GM21423 (cell line): ENCODE data around the gene KCTD21.
"Not testable (repeated sequence)": the region's sequence is repeated elsewhere in the genome, so short reads cannot be mapped to it uniquely, and the experiment has no call there.

Source experiments
- ATAC-seq: cut with Tn5 transposase; IDR thresholded peaks from one replicate; pipeline ENCODE4 v1.9.1; 2021; ENCODE audit warnings: mild to moderate bottlenecking, moderate library complexity; ENCODE audit not compliant: unreplicated experiment

The KCTD21 gene

GRCh38 chr11:78179459-78180071 lies 8.9 kb downstream of the KCTD21 start:
- ATAC-seq: no peak

GRCh38 chr11:78177216-78177615 lies 11.2 kb downstream of the KCTD21 start:
- no peak for ATAC-seq

GRCh38 chr11:78176605-78177141 lies 11.8 kb downstream of the KCTD21 start:
- no peak for ATAC-seq

- not testable (repeated sequence) for ATAC-seq
Observed at GRCh38 chr11:78175862-78176261, 12.6 kb downstream of the KCTD21 start.

GRCh38 chr11:78171951-78172350 lies 16.5 kb downstream of the KCTD21 start:
- ATAC-seq: no peak

- no peak for ATAC-seq
Observed at GRCh38 chr11:78170874-78171549, 17.4 kb downstream of the KCTD21 start.

GRCh38 chr11:78170413-78170812 lies 18.0 kb downstream of the KCTD21 start:
- ATAC-seq: no peak

GRCh38 chr11:78168539-78169477 lies 19.6 kb downstream of the KCTD21 start:
- ATAC-seq: no peak

GRCh38 chr11:78166855-78167469 lies 21.5 kb downstream of the KCTD21 start:
- ATAC-seq: no peak

- no peak for ATAC-seq
Observed at GRCh38 chr11:78164471-78164870, 24.0 kb downstream of the KCTD21 start.

GRCh38 chr11:78163828-78164227 lies 24.6 kb downstream of the KCTD21 start:
- ATAC-seq: no peak

- ATAC-seq: no peak
Observed at GRCh38 chr11:78161962-78162371, 26.5 kb downstream of the KCTD21 start.

GRCh38 chr11:78161346-78161745 lies 27.1 kb downstream of the KCTD21 start:
- ATAC-seq: no peak

- no peak for ATAC-seq
Observed at GRCh38 chr11:78160557-78160956, 27.9 kb downstream of the KCTD21 start.

- ATAC-seq: no peak
Observed at GRCh38 chr11:78158987-78159652, 29.3 kb downstream of the KCTD21 start.

- no peak for ATAC-seq
Observed at GRCh38 chr11:78156127-78156844, 32.1 kb downstream of the KCTD21 start.

- no peak for ATAC-seq
Observed at GRCh38 chr11:78151804-78152203, 36.6 kb downstream of the KCTD21 start.

- no peak for ATAC-seq
Observed at GRCh38 chr11:78150754-78151153, 37.7 kb downstream of the KCTD21 start.

- no peak for ATAC-seq
Observed at GRCh38 chr11:78150346-78150745, 38.1 kb downstream of the KCTD21 start.

- no peak for ATAC-seq
Observed at GRCh38 chr11:78149646-78150045, 38.8 kb downstream of the KCTD21 start.
